ENCODE measurements around the gene WFIKKN2. TPM values are rescaled to one million over a fixed set of nuclear protein-coding genes. Genes with fewer than 3 reads are reported as not detected.

The WFIKKN2 gene
- total and polyA plus RNA-seq, 2 of the 8 experiments (the other 6 are each of a cell fraction or from before 2014, with no cell fraction given): 0.07 to 0.30 TPM

GRCh38 chr17:50889528-50890118 is 54.2 kb downstream of the WFIKKN2 start (continued):
- TF ChIP-seq SAP30 (IDR thresholded peaks at IDR 0.05; ENCODE audit: insufficient read depth, insufficient replicate concordance, low read length): no peak
- no peak for TF ChIP-seq RBBP5 (IDR thresholded peaks at IDR 0.05; ENCODE audit: borderline replicate concordance, low read depth, low read length)

Measured in H1 (cell line).